ENCODE results near the gene ZNF600. TPM values are rescaled to one million over a fixed set of nuclear protein-coding genes. Genes with fewer than 3 reads are reported as not detected.

Gene ZNF600
- total and polyA plus RNA-seq, 9 of the 15 experiments (the other 6 are each of a cell fraction or from before 2014, with no cell fraction given) = 5.7 to 21.5 (median 17.6) TPM

GRCh38 chr19:52724701-52725514, 61.7 kb downstream of the ZNF600 start (continued):
- TF ChIP-seq TAF9B (IDR thresholded peaks at IDR 0.05; ENCODE audit: partially characterized antibody) (peak; percentile 31), CBFA2T2 (conservative IDR thresholded peaks at IDR 0.05) (0 out of 2 replicates have a peak, but pooled peaks have one; percentile 10), SMARCA4 (IDR thresholded peaks at IDR 0.05) (peak; percentile 61), ZNF408 (CRISPR knock-in tag; IDR thresholded peaks at IDR 0.05; ENCODE audit: low read depth) (no peak), ARID3B (CRISPR knock-in tag; IDR thresholded peaks at IDR 0.05; ENCODE audit: borderline replicate concordance) (0 out of 2 replicates have a peak, but pooled peaks have one; percentile 71), HDAC2 (IDR thresholded peaks at IDR 0.05) (0 out of 2 replicates have a peak, but pooled peaks have one; percentile 12), HCFC1 (IDR thresholded peaks at IDR 0.05; ENCODE audit: low read depth, low read length) (no peak), MAFK (IDR thresholded peaks at IDR 0.05; ENCODE audit: low read length) (no peak), BCLAF1 (IDR thresholded peaks at IDR 0.05; ENCODE audit: borderline replicate concordance in 1 of 2, control insufficient read depth in 1 of 2, low read depth in 2 of 2, low read length in 1 of 2) (no peak), ZEB2 (IDR thresholded peaks at IDR 0.05) (no peak), CCAR2 (IDR thresholded peaks at IDR 0.05; ENCODE audit: low read depth, low read length) (no peak), NR2C1 (IDR thresholded peaks at IDR 0.05) (no peak), NR2C1 (tag; IDR thresholded peaks at IDR 0.05) (peak; percentile 18; the same call in 1 of the 2 replicates), POLR3A (IDR thresholded peaks at IDR 0.05; ENCODE audit: borderline replicate concordance, extremely low read depth, insufficient read depth, insufficient read length) (no peak), BRF1 (IDR thresholded peaks at IDR 0.05; ENCODE audit: borderline replicate concordance, extremely low read depth, insufficient read length) (no peak), BACH1 (tag; IDR thresholded peaks at IDR 0.05) (no peak), ARID1B (IDR thresholded peaks at IDR 0.05) (peak; percentile 40; the same call in 1 of the 2 replicates), TOE1 (IDR thresholded peaks at IDR 0.05; ENCODE audit: borderline replicate concordance) (peak; percentile 39; the same call in 1 of the 2 replicates), TOE1 (CRISPR knock-in tag; IDR thresholded peaks at IDR 0.05; ENCODE audit: borderline replicate concordance, low read depth) (no peak)
- TF ChIP-seq, protein P1, sequence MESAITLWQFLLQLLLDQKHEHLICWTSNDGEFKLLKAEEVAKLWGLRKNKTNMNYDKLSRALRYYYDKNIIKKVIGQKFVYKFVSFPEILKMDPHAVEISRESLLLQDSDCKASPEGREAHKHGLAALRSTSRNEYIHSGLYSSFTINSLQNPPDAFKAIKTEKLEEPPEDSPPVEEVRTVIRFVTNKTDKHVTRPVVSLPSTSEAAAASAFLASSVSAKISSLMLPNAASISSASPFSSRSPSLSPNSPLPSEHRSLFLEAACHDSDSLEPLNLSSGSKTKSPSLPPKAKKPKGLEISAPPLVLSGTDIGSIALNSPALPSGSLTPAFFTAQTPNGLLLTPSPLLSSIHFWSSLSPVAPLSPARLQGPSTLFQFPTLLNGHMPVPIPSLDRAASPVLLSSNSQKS (CRISPR knock-in tag; IDR thresholded peaks at IDR 0.05) = no peak
- TF ChIP-seq, protein P2, sequence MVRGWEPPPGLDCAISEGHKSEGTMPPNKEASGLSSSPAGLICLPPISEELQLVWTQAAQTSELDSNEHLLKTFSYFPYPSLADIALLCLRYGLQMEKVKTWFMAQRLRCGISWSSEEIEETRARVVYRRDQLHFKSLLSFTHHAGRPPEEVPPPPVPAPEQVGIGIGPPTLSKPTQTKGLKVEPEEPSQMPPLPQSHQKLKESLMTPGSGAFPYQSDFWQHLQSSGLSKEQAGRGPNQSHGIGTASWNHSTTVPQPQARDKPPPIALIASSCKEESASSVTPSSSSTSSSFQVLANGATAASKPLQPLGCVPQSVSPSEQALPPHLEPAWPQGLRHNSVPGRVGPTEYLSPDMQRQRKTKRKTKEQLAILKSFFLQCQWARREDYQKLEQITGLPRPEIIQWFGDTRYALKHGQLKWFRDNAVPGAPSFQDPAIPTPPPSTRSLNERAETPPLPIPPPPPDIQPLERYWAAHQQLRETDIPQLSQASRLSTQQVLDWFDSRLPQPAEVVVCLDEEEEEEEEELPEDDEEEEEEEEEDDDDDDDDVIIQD (CRISPR knock-in tag; IDR thresholded peaks at IDR 0.05) = 0 out of 2 replicates have a peak, but pooled peaks have one; percentile 16
